SU-DHL-6 (cell line): ENCODE results near the gene ATAD1.
"Not testable (repeated sequence)": the region's sequence is repeated elsewhere in the genome, so short reads cannot be mapped to it uniquely, and the experiment has no call there.

Experiments
- H2AFZ ChIP-seq: fragments of 200-600 bp; sonication (generic); 2 replicates; pipeline ENCODE4 v1.6.1; 2014; ENCODE audit warnings: low read depth, mild to moderate bottlenecking, moderate library complexity, mixed read lengths, antibody characterized with exemption, low read length; ENCODE audit not compliant: severe bottlenecking
- H3F3A ChIP-seq: fragments of 200-600 bp; shearing (Covaris generic); 2 replicates; pipeline ENCODE4 v1.6.0; 2016; ENCODE audit warnings: antibody characterized with exemption, mild to moderate bottlenecking; ENCODE audit not compliant: insufficient read depth
- H3K27ac ChIP-seq: fragments of 200-600 bp; sonication (generic); 2 replicates; pipeline ENCODE4 v1.5.1; 2016; ENCODE audit warnings: low read depth, mild to moderate bottlenecking, low read length, moderate library complexity, mixed read lengths
- H3K27me3 ChIP-seq: fragments of 200-600 bp; sonication (generic), shearing (Covaris generic); 2 replicates; pipeline ENCODE4 v1.6.0; 2014; ENCODE audit warnings: mild to moderate bottlenecking, low read length
- H3K36me3 ChIP-seq: fragments of 200-600 bp; sonication (generic); 2 replicates; pipeline ENCODE4 v1.6.1; 2014; ENCODE audit warnings: mild to moderate bottlenecking, low read length, mixed read lengths
- H3K4me2 ChIP-seq: fragments of 300-600, 200-600 bp; shearing (Covaris generic), sonication (generic); 2 replicates; pipeline ENCODE4 v1.6.0; 2014; ENCODE audit warnings: low read length, low read depth, mild to moderate bottlenecking; ENCODE audit not compliant: poor library complexity, severe bottlenecking
- H3K4me3 ChIP-seq: fragments of 200-600 bp; sonication (generic); 2 replicates; pipeline ENCODE4 v1.5.1; 2014; ENCODE audit warnings: antibody characterized with exemption, low read length, mild to moderate bottlenecking, mixed read lengths; ENCODE audit not compliant: insufficient read depth, poor library complexity, severe bottlenecking
- H3K79me2 ChIP-seq: fragments of 200-600 bp; sonication (generic); 2 replicates; pipeline ENCODE4 v1.6.1; 2014; ENCODE audit warnings: mild to moderate bottlenecking, low read length, moderate library complexity; ENCODE audit not compliant: insufficient read depth
- H3K9ac ChIP-seq: fragments of 200-600 bp; sonication (generic); 2 replicates; pipeline ENCODE4 v1.7.0; 2014; ENCODE audit warnings: mild to moderate bottlenecking, low read length
- H3K9me2 ChIP-seq: fragments of 200-600 bp; sonication (generic); replicated peaks from 2 replicates; pipeline ENCODE4 v1.6.1; 2014; ENCODE audit warnings: low read length; ENCODE audit not compliant: insufficient read depth
- H3K9me3 ChIP-seq: fragments of 200-600 bp; sonication (generic); 2 replicates; pipeline ENCODE4 v1.6.1; 2014; ENCODE audit warnings: low read length, mixed read lengths; ENCODE audit not compliant: insufficient read depth
- H4K20me1 ChIP-seq: fragments of 200-600 bp; sonication (generic); 2 replicates; pipeline ENCODE4 v1.6.1; 2014; ENCODE audit warnings: low read depth, mild to moderate bottlenecking, antibody characterized with exemption, low read length, moderate library complexity, mixed read lengths
- CTCF ChIP-seq: fragments of 200-600 bp; sonication (generic); IDR thresholded peaks from one replicate; pipeline ENCODE4 v1.5.1; 2017; ENCODE audit warnings: antibody characterized with exemption, mild to moderate bottlenecking, low read length, moderate library complexity; ENCODE audit not compliant: insufficient read depth, poor library complexity, severe bottlenecking
- EZH2phosphoT487 ChIP-seq: fragments of 200-600 bp; sonication (generic), shearing (Covaris generic); conservative IDR thresholded peaks from 2 replicates; pipeline ENCODE4 v1.6.1; 2018; ENCODE audit warnings: mild to moderate bottlenecking, antibody characterized with exemption, low read length, moderate library complexity, mixed read lengths

ATAD1 gene

DNA sequence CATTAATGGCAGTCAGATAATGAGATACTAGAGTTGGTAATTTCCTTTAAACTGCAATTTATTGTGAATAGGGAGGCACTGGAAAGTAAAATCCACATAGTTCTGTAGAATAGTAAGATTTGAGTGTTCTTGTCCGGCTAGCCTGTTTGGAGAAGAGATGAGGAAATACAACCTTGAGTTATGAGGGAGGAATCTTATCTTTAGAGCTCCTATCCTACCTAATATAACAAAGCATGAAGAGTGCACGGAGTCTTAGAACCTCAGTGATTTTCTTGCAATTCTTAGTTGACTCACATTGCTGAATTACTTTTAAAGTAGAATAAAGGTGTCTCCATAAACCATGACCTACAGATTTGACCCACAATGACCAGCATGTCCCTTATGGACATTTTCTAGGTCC is 73.4 kb downstream of the ATAD1 start:
- H3K4me2 ChIP-seq: no peak overlapping the region
- no peak for TF ChIP-seq EZH2phosphoT487
- TF ChIP-seq CTCF: no peak

DNA sequence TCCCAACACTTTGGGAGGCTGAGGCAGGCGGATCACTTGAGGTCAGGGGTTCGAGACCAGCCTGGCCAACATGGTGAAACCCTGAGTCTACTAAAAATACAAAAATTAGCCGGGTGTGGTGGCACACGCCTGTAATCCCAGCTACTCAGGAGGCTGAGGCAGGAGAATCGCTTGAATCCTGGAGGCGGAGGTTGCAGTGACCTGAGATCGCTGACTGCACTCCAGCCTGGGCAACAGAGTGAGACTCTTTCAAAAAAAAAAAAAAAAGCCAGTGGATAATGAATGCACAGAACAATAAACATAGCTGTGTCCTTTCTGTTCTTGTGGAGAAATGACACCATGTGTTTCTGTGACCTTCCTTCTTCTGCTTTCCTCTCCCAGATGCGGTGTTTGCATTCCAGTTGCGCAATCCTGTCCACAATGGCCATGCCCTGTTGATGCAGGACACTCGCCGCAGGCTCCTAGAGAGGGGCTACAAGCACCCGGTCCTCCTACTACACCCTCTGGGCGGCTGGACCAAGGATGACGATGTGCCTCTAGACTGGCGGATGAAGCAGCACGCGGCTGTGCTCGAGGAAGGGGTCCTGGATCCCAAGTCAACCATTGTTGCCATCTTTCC is 74.9 kb downstream of the ATAD1 start:
- not testable (repeated sequence) for H3K27me3 ChIP-seq, H3K36me3 ChIP-seq, H3K9me3 ChIP-seq, H3K9me2 ChIP-seq, H3K9ac ChIP-seq, H3K4me3 ChIP-seq, H3K27ac ChIP-seq, H3K4me2 ChIP-seq, H4K20me1 ChIP-seq, H3F3A ChIP-seq, H2AFZ ChIP-seq, H3K79me2 ChIP-seq

More for the DNA sequence above, 73.4 kb downstream of the ATAD1 start:
- Histone ChIP-seq H3K27me3 (no peaks in the 10 kb centered on the region), H3K79me2 (no peaks in the 10 kb centered on the region), H3K27ac (no peak overlapping the region), H2AFZ (no peak overlapping the region), H4K20me1 (no peaks in the 10 kb centered on the region), H3F3A (no peaks in the 10 kb centered on the region), H3K9ac (no peak overlapping the region), H3K36me3 (no peaks in the 10 kb centered on the region), H3K9me2 (no peaks in the 10 kb centered on the region), H3K9me3 (no peaks in the 10 kb centered on the region), H3K4me3 (no peak overlapping the region)

DNA sequence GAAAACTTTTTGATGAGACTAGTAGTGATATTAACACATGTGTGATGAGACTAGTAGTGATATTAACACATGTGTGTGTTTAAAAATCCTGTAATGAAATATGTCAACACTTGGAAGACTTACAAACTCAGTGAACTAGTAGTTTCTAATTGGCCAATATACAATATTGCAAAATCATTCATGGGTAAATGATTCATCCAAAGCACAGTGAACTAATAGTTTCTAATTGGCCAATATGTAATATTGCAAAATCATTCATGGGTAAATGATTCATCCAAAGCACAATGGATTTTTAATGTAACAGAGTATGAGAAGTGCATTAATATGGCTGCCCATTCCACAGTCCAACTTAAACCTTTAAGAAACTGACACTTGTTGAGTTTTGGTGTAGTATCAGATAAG is 77.8 kb downstream of the ATAD1 start:
- Histone ChIP-seq H3K36me3 (no peaks in the 10 kb centered on the region), H3K79me2 (no peaks in the 10 kb centered on the region), H3K27ac (no peak overlapping the region), H3K9ac (no peak overlapping the region), H3K27me3 (no peaks in the 10 kb centered on the region), H3K9me3 (no peaks in the 10 kb centered on the region), H3K4me3 (no peak overlapping the region), H3F3A (no peaks in the 10 kb centered on the region), H2AFZ (no peak overlapping the region), H4K20me1 (no peaks in the 10 kb centered on the region), H3K9me2 (no peaks in the 10 kb centered on the region), H3K4me2 (no peak overlapping the region)
- no peak for TF ChIP-seq CTCF
- no peak for TF ChIP-seq EZH2phosphoT487

- Histone ChIP-seq H3K4me2 (no peak overlapping the region), H3K27ac (no peak overlapping the region), H3K4me3 (no peak overlapping the region), H4K20me1 (no peaks in the 10 kb centered on the region), H3K9me2 (no peaks in the 10 kb centered on the region), H3K9ac (no peak overlapping the region), H3F3A (no peaks in the 10 kb centered on the region), H2AFZ (no peak overlapping the region), H3K36me3 (no peaks in the 10 kb centered on the region), H3K9me3 (no peaks in the 10 kb centered on the region), H3K27me3 (no peaks in the 10 kb centered on the region), H3K79me2 (no peaks in the 10 kb centered on the region)
- TF ChIP-seq CTCF: no peak
- no peak for TF ChIP-seq EZH2phosphoT487
Observed at GRCh38 chr10:87739703-87740102, 78.3 kb downstream of the ATAD1 start.

- H2AFZ ChIP-seq, H3K9me2 ChIP-seq, H3K9me3 ChIP-seq, H3K27me3 ChIP-seq, H4K20me1 ChIP-seq, H3K4me3 ChIP-seq, H3K4me2 ChIP-seq, H3K79me2 ChIP-seq, H3K36me3 ChIP-seq, H3F3A ChIP-seq, H3K9ac ChIP-seq, H3K27ac ChIP-seq: not testable (repeated sequence)
Observed at GRCh38 chr10:87738253-87738652, 79.8 kb downstream of the ATAD1 start.
